NCI-H1105 (cell line): ENCODE measurements around the gene TRPC1.
"Not testable (repeated sequence)": the region's sequence is repeated elsewhere in the genome, so short reads cannot be mapped to it uniquely, and the experiment has no call there.

Experiments used
- DNase-seq: peaks from one replicate; lab custom pipeline; 2025; lab: John Stamatoyannopoulos, UW

Gene TRPC1

GRCh38 chr3:142723968-142724681 is at the start of gene TRPC1:
Gene TRPC1 (plus strand): TSS chr3:142724034. CDS start chr3:142724560, 526 bp downstream.
- DNase-seq, result peak; percentile 97

GRCh38 chr3:142676151-142676550 is 47.7 kb upstream of the TRPC1 start:
- no peak for DNase-seq

DNA sequence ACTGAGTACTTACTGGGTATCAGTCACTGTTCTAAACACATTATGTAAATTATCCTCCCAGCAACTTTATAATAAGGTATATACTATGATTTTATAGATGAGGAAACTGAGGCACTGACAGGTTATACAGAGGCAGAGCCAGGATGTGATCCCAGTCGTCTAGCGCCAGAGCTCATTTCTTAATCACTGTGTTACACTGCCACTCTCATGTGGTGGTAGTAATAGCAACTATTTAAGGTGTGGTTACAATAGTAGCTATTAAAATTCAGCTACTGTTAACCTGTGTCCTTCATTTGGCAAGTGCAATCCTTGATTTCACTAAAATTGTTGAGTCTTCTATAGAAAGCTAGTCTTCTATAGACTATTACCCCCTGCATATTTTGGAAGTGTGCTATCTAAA is 43.1 kb upstream of the TRPC1 start:
- DNase-seq, result no peak

GRCh38 chr3:142690613-142691012 is 33.2 kb upstream of the TRPC1 start:
- DNase-seq, result no peak

DNA sequence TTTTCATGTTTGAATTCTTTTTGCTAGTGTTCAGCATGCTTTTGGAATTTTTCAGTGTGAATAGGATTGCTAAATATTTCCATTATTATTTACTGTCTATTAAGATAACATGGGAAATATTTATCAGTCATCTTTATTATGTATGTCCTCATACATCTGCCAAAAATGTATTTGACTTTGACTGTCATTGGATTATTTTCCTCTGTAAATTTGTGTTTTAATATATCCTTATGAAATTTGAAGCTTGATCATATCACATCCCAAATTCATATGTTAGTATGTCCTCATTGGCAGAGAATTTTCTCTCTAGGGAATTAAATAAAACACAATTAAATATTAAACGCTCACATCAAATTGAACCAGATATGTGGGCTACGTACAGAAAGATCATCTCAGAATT is 32.3 kb upstream of the TRPC1 start:
- no peak for DNase-seq

GRCh38 chr3:142693136-142693853 is 30.5 kb upstream of the TRPC1 start:
- DNase-seq, result no peak

DNA sequence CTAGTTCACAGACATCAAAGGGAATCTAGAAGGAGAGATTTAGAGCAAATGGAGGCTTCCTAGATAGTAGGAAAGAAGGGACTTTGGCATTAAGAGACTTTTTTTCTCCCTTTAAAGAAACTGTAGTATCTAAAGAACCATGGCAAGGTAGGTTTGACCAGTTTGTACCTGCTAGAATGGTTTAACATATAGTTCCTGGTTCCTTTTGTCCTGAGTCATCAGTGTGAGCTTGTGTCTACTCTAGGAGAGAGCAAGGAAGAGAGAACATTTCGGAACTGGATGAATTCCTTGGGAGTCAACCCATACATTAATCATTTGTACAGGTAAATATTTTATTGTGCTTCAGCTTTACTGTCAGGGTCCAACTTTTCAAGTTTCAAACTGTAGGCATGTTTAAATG is 29.6 kb upstream of the TRPC1 start:
- DNase-seq, result no peak

GRCh38 chr3:142705198-142705597 is 18.6 kb upstream of the TRPC1 start:
- DNase-seq, result peak; percentile 83

DNA sequence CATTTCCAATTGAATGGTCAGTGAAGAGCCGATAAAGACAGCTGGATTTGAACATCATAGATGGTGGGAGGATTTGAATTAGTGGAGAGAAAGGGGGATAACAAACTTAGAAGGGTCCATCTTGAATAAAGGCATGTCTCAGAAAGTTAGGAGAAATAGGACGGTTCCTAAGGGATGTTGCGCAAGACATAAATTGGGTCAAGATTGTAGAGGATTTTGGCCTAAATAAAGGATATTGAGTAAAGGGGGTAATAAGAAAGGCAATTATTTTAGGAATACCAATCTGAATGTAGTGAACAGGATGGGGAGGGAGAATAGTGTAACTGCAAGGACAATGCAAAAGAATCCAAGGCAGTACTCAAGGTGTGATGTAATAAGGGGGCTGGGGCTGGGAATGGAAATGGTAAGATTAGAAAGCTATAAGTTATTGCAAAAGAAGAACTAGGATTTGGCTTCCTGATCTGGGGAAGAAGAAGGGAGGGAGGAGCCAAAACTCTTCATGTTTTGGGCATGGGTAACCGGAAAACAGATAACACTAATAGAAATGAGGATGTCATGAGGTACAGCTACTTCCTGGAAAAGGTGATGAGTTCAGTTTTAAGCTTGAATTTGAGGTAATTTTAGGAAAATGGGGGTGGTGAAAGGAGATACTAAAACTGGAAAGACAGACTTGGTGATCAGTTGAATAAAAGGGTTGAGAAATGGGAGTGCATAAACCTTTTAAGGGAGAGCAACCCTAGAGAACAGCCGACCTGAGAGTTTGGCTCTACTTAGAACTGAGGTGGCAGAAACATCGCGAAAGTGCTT is 17.3 kb upstream of the TRPC1 start:
- DNase-seq, result no peak

GRCh38 chr3:142709207-142709606 is 14.6 kb upstream of the TRPC1 start:
- no peak for DNase-seq

DNA sequence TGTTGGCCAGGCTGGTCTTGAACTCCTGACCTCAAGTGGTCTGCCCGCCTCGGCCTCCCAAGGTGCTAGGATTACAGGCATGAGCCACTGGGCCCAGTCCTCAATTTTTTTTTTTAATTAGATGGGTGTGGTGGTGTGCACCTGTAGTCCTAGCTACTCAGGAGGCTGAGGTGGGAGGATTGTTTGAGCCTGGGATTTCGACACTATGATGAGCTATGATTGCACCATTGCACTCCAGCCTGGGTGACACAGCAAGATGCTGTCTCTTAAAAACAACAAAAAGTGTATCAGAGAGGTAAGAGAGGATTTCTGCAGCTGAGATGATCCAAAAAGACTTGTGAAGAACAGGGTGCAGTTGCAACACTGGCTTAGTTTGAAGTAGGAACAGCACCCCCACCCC is 9.0 kb upstream of the TRPC1 start:
- DNase-seq, result not testable (repeated sequence)

- no peak for DNase-seq
Measured at GRCh38 chr3:142716102-142716501, 7.7 kb upstream of the TRPC1 start.

DNA sequence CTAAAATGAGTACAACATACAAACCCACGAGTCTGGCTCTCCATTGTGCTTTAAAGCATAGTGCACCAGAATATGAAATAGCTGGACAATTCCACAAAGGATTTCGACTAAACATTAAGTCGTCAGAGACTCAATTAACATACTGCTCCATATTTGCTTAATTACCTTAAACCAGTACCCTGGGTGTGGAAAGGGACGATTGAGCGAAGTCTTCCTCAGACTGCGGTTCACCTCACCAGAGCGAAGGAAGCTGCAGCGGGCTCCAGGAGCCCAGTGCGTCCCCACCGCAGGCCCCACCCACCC is 218 bp upstream of the TRPC1 start:
- no peak for DNase-seq

DNA sequence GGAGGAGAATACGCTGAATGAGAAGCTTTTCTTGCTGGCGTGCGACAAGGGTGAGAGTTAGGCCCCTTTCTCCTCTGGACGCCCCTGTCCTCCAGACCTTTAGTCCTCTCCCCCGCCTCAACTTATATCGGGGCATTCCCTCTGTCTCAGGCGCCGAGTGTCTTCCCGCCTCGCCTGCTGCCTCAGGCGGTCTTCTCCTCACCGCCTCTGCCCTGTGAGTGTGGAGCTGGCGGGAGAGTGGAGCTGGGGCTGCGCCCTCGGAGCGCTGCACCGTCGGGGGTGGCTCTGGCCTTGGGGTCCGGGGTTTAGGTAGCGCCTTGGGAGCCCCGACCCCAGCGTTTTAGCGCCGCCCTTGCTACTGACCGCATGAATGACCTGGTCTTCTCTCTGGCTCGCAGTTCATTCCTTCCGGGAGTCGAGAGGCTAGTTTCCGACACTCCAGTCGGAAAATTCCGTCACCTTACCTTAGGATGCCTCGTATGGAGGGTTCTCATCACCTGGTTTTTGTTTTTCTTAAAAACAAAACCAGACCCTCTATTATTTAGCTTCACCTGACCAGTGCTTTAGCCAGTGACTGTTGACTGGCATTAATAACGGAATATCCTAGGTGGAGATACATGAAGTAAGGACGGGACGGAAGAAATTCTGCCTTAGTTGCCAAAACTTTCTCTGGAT is 985 bp downstream of the TRPC1 start:
- peak; percentile 65 for DNase-seq

DNA sequence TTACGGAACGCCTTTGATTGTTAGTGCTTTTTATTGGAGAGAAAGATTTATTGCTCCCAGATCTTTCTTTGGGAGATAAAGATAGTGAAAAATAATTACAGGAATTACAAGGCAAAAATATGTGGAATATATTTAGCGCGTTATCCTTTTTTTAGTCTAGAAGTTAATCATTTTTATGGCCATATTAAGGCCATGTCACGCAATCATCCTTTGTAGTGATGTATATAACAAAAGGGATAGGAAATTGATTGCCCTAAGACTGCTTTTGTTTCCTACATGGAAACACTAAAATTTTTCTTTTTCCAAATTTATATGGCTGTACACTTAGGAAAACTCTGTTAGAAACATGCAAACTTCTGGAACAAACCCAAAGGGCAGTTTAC is 1.5 kb downstream of the TRPC1 start:
- DNase-seq, result no peak

- DNase-seq, result no peak
Measured at GRCh38 chr3:142726017-142726416, 2.2 kb downstream of the TRPC1 start.

DNA sequence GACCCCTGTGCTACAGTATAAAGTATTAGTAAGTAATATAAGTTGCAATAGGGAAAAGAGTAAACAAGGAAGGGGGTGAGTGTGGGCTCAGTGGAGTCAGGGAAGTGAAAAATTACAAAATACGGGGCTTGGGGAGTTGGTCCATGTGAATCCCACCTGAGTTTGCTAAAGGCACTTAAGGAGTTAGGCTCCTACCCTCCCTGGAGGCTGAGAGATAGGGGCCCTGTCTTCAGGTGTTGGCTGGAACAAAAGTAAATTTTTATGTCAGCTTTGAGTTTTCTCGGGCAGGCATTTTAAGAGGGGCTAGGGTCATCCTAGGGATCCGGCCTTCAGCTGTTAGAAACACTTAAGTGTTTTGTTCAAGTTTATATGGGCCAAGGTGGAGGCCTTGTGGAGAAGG is 8.2 kb downstream of the TRPC1 start:
- DNase-seq, result no peak

DNA sequence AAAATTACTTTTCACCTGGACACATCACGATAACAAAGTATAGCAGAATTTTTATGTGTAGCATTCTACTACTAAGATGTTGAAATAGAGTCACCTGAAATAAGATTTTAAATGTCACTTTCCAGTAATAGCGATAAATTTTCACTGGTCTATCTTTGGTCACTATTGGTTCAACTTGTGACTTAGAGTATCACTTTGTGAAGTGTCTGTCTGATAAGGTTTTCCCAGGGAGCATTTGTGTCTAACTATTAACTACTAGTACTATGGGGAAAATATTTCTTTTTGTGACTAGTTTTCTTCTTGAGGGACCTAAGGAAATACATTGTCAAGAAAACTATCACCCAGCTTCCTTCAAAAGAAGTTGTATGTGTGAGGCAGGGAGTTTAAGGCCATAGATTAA is 11.0 kb downstream of the TRPC1 start:
- DNase-seq, result no peak

DNA sequence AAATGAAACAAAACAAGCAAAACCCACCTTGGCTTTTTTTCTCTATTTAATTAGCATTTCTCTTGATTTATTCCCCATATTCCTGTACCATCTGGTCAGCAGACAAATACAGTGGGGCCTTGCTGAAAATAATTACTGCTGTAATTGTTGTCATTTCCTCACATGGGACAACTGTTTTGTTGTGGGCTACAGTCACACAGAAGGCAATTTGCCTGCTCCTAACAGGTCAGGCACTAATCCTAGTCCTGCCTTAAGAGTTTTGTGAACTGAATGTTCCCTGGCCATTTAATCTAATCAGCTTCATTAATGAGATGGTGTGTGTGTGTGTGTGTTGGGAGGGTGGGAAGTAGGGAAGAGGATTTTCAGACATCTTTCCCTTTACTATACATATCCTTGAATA is 11.6 kb downstream of the TRPC1 start:
- DNase-seq, result no peak

- no peak for DNase-seq
Measured at GRCh38 chr3:142738396-142738795, 14.6 kb downstream of the TRPC1 start.

DNA sequence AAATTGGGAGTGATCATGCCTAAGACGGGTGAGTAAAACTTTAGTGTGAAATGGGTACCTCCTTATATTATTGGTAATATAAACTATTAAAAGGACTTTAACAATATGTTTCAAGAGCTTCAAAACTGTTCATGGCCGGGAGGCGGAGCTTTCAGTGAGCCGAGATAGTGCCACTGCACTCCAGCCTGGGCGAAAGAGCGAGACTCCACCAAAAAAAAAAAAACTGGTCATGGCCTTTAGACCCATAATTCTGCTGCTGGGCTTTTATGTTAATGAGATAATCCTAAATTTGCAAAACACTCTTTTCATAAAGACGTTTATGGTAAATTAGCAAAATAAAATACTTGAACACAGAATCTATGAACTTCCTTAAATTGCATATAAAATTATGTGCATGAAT is 22.8 kb downstream of the TRPC1 start:
- DNase-seq, result no peak

DNA sequence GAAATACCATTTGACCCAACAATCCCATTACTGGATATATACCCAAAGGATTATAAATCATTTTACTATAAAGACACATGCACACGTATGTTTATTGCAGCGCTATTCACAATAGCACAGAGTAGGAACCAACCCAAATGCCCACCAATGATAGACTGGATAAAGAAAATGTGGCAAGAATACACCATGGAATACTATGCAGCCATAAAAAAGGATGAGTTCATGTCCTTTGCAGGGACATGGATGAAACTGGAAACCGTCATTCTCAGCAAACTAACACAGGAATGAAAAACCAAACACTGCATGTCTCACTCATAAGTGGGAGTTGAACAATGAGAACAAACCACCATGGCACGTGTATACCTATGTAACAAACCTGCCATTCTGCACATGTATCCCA is 26.7 kb downstream of the TRPC1 start:
- not testable (repeated sequence) for DNase-seq

DNA sequence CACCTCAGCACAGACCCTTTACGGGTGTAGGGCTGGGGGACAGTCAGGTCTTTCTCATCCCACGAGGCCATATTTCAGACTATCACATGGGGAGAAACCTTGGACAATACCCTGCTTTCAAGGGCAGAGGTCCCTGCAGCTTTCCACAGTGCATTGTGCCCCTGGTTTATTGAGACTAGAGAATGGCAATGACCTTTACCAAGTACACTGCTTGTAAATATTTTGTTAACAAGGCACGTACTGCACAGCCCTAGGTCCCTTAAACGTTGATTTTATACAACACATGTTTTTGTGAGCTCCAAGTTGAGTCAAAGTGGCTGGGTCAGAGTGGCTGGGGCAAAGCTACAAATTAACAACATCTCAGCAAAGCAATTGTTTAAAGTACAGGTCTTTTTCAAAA is 28.8 kb downstream of the TRPC1 start:
- DNase-seq, result not testable (repeated sequence)
